ENCODE results near the gene NMUR2.

The NMUR2 gene

GRCh38 chr5:152393441-152393840 lies 11.6 kb downstream of the NMUR2 start:
- TF ChIP-seq ZFX (IDR thresholded peaks at IDR 0.05; ENCODE audit: borderline replicate concordance): no peak
- TF ChIP-seq, protein P1, sequence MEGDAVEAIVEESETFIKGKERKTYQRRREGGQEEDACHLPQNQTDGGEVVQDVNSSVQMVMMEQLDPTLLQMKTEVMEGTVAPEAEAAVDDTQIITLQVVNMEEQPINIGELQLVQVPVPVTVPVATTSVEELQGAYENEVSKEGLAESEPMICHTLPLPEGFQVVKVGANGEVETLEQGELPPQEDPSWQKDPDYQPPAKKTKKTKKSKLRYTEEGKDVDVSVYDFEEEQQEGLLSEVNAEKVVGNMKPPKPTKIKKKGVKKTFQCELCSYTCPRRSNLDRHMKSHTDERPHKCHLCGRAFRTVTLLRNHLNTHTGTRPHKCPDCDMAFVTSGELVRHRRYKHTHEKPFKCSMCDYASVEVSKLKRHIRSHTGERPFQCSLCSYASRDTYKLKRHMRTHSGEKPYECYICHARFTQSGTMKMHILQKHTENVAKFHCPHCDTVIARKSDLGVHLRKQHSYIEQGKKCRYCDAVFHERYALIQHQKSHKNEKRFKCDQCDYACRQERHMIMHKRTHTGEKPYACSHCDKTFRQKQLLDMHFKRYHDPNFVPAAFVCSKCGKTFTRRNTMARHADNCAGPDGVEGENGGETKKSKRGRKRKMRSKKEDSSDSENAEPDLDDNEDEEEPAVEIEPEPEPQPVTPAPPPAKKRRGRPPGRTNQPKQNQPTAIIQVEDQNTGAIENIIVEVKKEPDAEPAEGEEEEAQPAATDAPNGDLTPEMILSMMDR (IDR thresholded peaks at IDR 0.05): no peak
- no peak overlapping the region for H3K27ac ChIP-seq

GRCh38 chr5:152389208-152389849 lies 15.8 kb downstream of the NMUR2 start:
- TF ChIP-seq, protein P1 (IDR thresholded peaks at IDR 0.05): no peak
- TF ChIP-seq ZFX (IDR thresholded peaks at IDR 0.05; ENCODE audit: borderline replicate concordance): no peak
- no peak overlapping the region for H3K27ac ChIP-seq

DNA sequence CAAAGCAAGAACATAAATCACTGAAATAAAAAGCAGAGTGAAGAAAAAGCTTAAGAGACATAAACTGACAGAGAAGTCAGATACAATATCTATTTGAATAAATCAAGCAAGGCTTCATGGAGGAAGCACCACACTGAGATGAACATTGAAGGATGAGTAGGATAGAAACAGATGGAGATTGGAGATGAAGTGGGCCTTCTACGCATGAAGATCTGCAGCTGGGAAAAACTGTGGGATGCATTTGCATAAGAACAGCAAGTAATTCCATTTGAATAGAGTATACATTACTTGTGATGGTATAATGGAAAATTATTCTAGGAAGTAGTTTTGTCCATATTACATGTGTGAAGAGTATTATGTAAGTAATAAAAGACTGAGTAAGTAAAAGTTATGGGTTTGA lies 16.5 kb downstream of the NMUR2 start:
- no peak for TF ChIP-seq ZFX (IDR thresholded peaks at IDR 0.05; ENCODE audit: borderline replicate concordance)
- TF ChIP-seq, protein P1 (IDR thresholded peaks at IDR 0.05): no peak
- H3K27ac ChIP-seq: no peak overlapping the region

GRCh38 chr5:152380415-152381123 lies 24.5 kb downstream of the NMUR2 start:
- no peak for TF ChIP-seq ZFX (IDR thresholded peaks at IDR 0.05; ENCODE audit: borderline replicate concordance)
- no peak overlapping the region for H3K27ac ChIP-seq

- no peak overlapping the region for H3K27ac ChIP-seq
- no peak for TF ChIP-seq ZFX (IDR thresholded peaks at IDR 0.05; ENCODE audit: borderline replicate concordance)
- TF ChIP-seq, protein P1 (IDR thresholded peaks at IDR 0.05): no peak
Measured at GRCh38 chr5:152379331-152379730, 25.7 kb downstream of the NMUR2 start.

- TF ChIP-seq ZFX (IDR thresholded peaks at IDR 0.05; ENCODE audit: borderline replicate concordance): no peak
- TF ChIP-seq, protein P1 (IDR thresholded peaks at IDR 0.05): no peak
- no peak overlapping the region for H3K27ac ChIP-seq
Measured at GRCh38 chr5:152378730-152379129, 26.3 kb downstream of the NMUR2 start.

DNA sequence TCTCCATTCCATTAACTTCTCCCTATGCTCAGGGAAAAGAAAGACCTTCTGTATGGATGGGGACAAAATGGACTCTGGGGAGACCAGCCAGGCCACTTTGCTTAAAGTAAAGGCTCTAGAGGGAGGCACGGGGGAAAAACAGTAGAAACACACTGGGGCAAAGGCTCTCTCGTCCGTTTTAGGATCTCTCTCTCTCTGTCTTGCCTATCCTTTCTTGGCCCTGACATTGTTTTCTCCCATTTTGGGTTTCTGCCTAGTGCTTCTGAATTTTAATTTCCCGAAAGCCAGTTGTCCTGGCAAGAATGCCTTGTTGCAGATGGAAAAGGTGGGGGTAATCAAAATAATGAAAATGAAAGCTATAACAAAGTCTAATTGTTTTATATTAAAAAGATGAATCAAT lies 28.2 kb downstream of the NMUR2 start:
- no peak for TF ChIP-seq ZFX (IDR thresholded peaks at IDR 0.05; ENCODE audit: borderline replicate concordance)
- TF ChIP-seq, protein P1 (IDR thresholded peaks at IDR 0.05): no peak
- H3K27ac ChIP-seq: no peak overlapping the region

Measured in 22Rv1 (cell line).